Kidney (tissue), 14 donors: ENCODE results near the gene SEMA3E. TPM values are rescaled to one million over a fixed set of nuclear protein-coding genes. Genes with fewer than 3 reads are reported as not detected.
"Not testable (repeated sequence)": the region's sequence is repeated elsewhere in the genome, so short reads cannot be mapped to it uniquely, and the experiment has no call there.

Experiments used
- DNase-seq, 5 donors: peaks; one replicate each; pipeline ENCODE4 v3.0.0-alpha.2; 2013 to 2020
- FAIRE-seq: peaks from 2 replicates; lab custom pipeline; 2012; peaks lifted over from hg19 to GRCh38; lab: Jason Lieb, UNC
- H3K27ac ChIP-seq, 2 donors: one replicate each; pipeline ENCODE4 v1.7.0; 2013; ENCODE audit warnings: low read depth in 2 of 2, low read length in 2 of 2, inconsistent platforms in 1 of 2
- H3K27me3 ChIP-seq: one replicate; pipeline ENCODE4 v1.7.1; 2013; ENCODE audit warnings: low read length, inconsistent platforms; ENCODE audit not compliant: control insufficient read depth, insufficient read depth
- H3K36me3 ChIP-seq, 3 donors: one replicate each; pipeline versions ENCODE4 v1.7.0 to v1.7.1; 2013; ENCODE audit warnings: low read length in 3 of 3, control low read depth in 1 of 3, inconsistent platforms in 1 of 3; ENCODE audit not compliant: insufficient read depth in 3 of 3, control insufficient read depth in 2 of 3
- H3K4me1 ChIP-seq, 3 donors: one replicate each; pipeline versions ENCODE4 v1.7.0 to v1.7.1; 2013; ENCODE audit warnings: low read length in 3 of 3, inconsistent platforms in 1 of 3, low read depth in 1 of 3; ENCODE audit not compliant: control insufficient read depth in 2 of 3, insufficient read depth in 2 of 3
- H3K4me3 ChIP-seq, 3 donors: one replicate each; pipeline versions ENCODE4 v1.7.0 to v1.8.1; 2013; ENCODE audit warnings: low read length in 3 of 3, control low read depth in 1 of 3, inconsistent platforms in 1 of 3
- H3K9ac ChIP-seq, 3 donors: one replicate each; pipeline versions ENCODE4 v1.7.0 to v1.7.1; 2013; ENCODE audit warnings: low read length in 3 of 3, control low read depth in 1 of 3, inconsistent platforms in 1 of 3
- H3K9me3 ChIP-seq, 3 donors: one replicate each; pipeline versions ENCODE4 v1.7.0 to v1.7.1; 2013; ENCODE audit warnings: low read length in 3 of 3, control low read depth in 1 of 3, inconsistent platforms in 1 of 3; ENCODE audit not compliant: control insufficient read depth in 2 of 3, insufficient read depth in 1 of 3
- CTCF ChIP-seq: IDR thresholded peaks from 3 replicates; pipeline ENCODE4 v1.5.1; 2012; ENCODE audit warnings: mild to moderate bottlenecking, moderate library complexity, borderline replicate concordance; ENCODE audit not compliant: insufficient read depth; ENCODE audit errors: extremely low read depth
- intact Hi-C: fragments of 100-400 bp; cut with DNase I; formaldehyde crosslinking; loops from one replicate; pipeline ENCODE4 v1.11.1; 2022
- polyA plus RNA-seq: library from polyadenylated mRNA; stranded (reverse); fragments of 350-450 nt; fragmentation: Illumina TruSeq; extraction: RNeasy Lipid Tissue Mini Kit (QIAGEN cat#74804); gene quantifications from one replicate; pipeline ENCODE4 v1.2.3, GENCODE V29; 2014; ENCODE audit warnings: low read depth, low replicate concordance; ENCODE audit not compliant: insufficient read depth
- total RNA-seq: library from RNA; stranded (reverse); fragmentation: NEBNext Ultra II Directional; extraction: Animal tissue kit (Norgen Biotek cat#: 25700); gene quantifications from one replicate; pipeline ENCODE4 v1.2.1, GENCODE V29; 2021
- donor health status: control.
- donor health status: control.
- donor health status: control.
- donor health status: control.
- donor health status: control.
- donor health status: DM: yes; HTN: yes; CAD: no.
- donor health status: Normal renal cell carcinoma (clear cell type).

SEMA3E gene
- total and polyA plus RNA-seq, 2 donors from 2014 or later = 0.15 to 1.1 TPM

- Histone ChIP-seq H3K27me3 (no peaks in the 10 kb centered on the region), H3K9me3 (no peaks in the 10 kb centered on the region), H3K36me3 (no peaks in the 10 kb centered on the region), H3K4me3 (no peak overlapping the region), H3K4me1 (no peaks in the 10 kb centered on the region), H3K27ac (no peak overlapping the region), H3K9ac (no peak overlapping the region)
- DNase-seq (no peak), FAIRE-seq (no peak)
- TF ChIP-seq CTCF = no peak
- intact Hi-C loops = no loop called here
Measured at GRCh38 chr7:83562960-83563359, 86.0 kb downstream of the SEMA3E start.

GRCh38 chr7:83562289-83562688 is 86.7 kb downstream of the SEMA3E start:
- Histone ChIP-seq H3K9me3 (no peaks in the 10 kb centered on the region), H3K27ac (no peak overlapping the region), H3K27me3 (no peaks in the 10 kb centered on the region), H3K4me3 (no peak overlapping the region), H3K36me3 (no peaks in the 10 kb centered on the region), H3K9ac (no peak overlapping the region), H3K4me1 (no peaks in the 10 kb centered on the region)
- DNase-seq = no peak
- no peak for TF ChIP-seq CTCF
- FAIRE-seq = no peak
- intact Hi-C loops = no loop called here

- Histone ChIP-seq H3K9me3 (no peaks in the 10 kb centered on the region), H3K27ac (no peak overlapping the region), H3K4me1 (no peaks in the 10 kb centered on the region), H3K27me3 (no peaks in the 10 kb centered on the region), H3K36me3 (no peaks in the 10 kb centered on the region), H3K9ac (no peak overlapping the region), H3K4me3 (no peak overlapping the region)
- intact Hi-C loops = no loop called here
- FAIRE-seq (no peak), DNase-seq (no peak)
- no peak for TF ChIP-seq CTCF
Measured at GRCh38 chr7:83559887-83560286, 89.1 kb downstream of the SEMA3E start.

GRCh38 chr7:83552556-83552955 is 96.4 kb downstream of the SEMA3E start:
- DNase-seq, H3K4me1 ChIP-seq, H3K27ac ChIP-seq, H3K9ac ChIP-seq, intact Hi-C loops, FAIRE-seq, H3K36me3 ChIP-seq, H3K4me3 ChIP-seq, H3K9me3 ChIP-seq, H3K27me3 ChIP-seq: not testable (repeated sequence)
